Stimulated activated CD4-positive, alpha-beta T cell treated with anti-CD3 and anti-CD28 coated beads, Interleukin-12 subunit alpha, Interleukin-12 subunit beta, amount 100 ng/mL, for 4 hours (primary cell): ENCODE measurements around the gene QPRT.
"Not testable (repeated sequence)": the region's sequence is repeated elsewhere in the genome, so short reads cannot be mapped to it uniquely, and the experiment has no call there.

Source experiments
- DNase-seq: peaks from one replicate; pipeline ENCODE4 v3.0.0-alpha.2; 2020

QPRT gene

GRCh38 chr16:29663016-29663806, 15.8 kb upstream of the QPRT start, which contains the start of gene SPN:
Gene SPN, plus strand, starts transcription at chr16:29663247. Its CDS starts 482 bp downstream, at chr16:29663729.
- DNase-seq, result peak; percentile 19

DNA sequence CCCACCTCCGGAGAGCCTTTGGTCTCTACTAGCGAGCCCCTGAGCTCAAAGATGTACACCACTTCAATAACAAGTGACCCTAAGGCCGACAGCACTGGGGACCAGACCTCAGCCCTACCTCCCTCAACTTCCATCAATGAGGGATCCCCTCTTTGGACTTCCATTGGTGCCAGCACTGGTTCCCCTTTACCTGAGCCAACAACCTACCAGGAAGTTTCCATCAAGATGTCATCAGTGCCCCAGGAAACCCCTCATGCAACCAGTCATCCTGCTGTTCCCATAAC, 15.2 kb upstream of the QPRT start:
- peak; percentile 12 for DNase-seq

DNA sequence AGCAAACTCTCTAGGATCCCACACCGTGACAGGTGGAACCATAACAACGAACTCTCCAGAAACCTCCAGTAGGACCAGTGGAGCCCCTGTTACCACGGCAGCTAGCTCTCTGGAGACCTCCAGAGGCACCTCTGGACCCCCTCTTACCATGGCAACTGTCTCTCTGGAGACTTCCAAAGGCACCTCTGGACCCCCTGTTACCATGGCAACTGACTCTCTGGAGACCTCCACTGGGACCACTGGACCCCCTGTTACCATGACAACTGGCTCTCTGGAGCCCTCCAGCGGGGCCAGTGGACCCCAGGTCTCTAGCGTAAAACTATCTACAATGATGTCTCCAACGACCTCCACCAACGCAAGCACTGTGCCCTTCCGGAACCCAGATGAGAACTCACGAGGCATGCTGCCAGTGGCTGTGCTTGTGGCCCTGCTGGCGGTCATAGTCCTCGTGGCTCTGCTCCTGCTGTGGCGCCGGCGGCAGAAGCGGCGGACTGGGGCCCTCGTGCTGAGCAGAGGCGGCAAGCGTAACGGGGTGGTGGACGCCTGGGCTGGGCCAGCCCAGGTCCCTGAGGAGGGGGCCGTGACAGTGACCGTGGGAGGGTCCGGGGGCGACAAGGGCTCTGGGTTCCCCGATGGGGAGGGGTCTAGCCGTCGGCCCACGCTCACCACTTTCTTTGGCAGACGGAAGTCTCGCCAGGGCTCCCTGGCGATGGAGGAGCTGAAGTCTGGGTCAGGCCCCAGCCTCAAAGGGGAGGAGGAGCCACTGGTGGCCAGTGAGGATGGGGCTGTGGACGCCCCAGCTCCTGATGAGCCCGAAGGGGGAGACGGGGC, 14.7 kb upstream of the QPRT start:
- peak; percentile 39 for DNase-seq

DNA sequence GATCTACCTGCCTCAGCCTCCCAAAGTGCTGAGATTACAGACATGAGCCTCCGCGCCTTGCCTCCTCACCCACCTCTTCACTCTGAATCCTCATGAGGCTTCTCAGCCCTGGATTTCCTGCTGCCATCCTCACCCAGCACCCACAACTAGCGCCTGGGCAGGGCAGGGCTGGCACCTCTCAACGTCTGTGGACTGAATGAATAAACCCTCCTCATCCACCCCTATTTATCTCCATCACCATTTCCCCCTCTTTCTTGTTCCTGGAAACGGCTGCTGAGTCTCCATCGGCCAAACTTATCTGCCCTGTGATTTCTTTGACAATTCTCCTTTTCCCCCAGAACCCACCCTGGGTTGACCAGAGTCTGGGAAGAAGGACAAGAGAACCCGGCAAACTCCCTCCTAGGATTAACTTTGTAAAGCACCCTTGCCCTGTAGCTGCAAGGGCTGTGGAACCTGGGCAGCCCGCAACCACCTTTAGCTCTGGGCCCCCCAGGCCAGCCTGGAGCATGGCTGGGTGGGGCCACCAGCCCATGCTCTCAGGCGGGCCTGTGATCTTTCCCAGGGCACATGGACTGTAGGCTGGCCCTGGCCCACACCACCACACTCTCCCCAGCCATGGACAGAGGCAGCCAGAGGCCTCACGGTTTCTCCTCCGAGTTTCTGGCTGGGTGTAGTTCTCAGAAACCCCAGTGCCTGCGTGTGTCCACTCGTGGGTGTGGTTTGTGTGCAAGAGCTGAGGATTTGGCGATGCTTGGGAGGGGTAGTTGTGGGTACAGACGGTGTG, 13.5 kb upstream of the QPRT start:
- peak; percentile 18 for DNase-seq

DNA sequence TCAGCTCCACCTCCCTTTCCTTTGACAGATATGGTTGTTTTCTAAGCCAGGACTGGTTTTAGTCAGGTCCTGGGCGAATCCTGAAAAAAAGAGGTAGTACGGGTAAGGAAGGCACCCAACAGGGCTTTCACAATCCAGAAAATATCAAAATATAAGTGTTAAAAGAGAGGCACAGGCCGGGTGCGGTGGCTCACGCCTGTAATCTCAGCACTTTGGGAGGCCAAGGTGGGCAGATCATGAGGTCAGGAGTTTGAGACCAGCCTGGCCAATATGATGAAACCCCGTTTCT, 11.7 kb upstream of the QPRT start:
- not testable (repeated sequence) for DNase-seq

- no peak for DNase-seq
These were observed 11.2 kb upstream of the QPRT start for GRCh38 chr16:29667755-29668154.

DNA sequence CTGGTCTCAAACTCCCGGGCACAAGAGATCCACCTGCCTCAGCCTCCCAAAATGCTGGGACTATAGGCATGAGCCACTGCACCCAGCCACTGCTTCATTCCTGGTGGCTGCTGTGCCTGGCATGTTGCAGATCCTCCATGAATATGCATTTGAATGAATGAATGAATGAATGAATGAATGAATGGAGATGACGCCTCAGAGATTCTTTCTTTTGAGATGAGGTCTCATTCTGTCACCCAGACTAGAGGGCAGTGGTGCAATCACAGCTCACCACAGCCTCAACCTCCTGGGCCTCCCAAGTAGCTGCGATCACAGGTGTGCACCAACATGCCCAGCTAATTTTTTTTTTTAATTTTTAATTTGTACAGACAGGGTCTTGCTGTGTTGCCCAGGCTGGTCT, 10.7 kb upstream of the QPRT start:
- DNase-seq, result no peak

- DNase-seq, result no peak
These were observed 5.5 kb upstream of the QPRT start for GRCh38 chr16:29673501-29673900.

GRCh38 chr16:29674188-29674587, 4.8 kb upstream of the QPRT start:
- DNase-seq, result no peak

DNA sequence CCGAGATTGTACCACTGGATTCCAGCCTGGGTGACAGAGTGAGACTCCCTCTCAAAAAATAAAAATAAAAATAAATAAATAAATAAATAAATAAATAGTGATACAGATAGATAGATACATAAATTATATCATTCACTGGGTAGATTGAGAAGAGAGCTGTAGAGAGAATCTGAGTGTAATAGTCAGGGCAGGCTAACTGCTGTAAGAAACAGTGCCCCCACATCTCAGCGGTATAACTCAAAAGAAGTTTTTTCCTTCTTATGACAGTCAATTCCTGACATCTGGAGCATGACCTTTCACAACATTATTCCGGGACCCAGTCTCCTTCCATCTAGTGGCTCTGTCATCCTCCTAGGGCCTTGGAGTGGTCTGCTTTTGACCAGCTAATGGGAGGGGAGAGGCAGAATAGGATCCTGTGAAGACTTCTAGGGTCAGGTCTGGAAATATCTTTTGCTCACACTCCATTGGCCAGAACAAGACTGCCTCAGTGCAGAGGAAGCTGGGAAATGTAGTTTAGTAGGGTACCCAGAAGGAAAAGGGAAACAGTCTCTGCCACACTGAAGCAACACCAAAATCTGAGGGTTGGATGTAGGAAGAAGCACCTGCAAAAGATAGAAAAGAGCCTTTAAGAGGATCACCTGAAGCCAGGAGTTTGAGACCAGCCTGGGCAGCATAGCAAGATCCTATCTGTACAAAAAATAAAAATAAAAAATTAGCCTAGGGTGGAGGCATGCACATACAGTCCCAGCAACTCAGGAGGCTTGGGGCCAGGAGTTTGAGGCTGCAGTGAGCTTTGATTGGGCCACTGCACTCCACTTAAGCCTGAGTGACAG, 3.0 kb upstream of the QPRT start:
- no peak for DNase-seq

DNA sequence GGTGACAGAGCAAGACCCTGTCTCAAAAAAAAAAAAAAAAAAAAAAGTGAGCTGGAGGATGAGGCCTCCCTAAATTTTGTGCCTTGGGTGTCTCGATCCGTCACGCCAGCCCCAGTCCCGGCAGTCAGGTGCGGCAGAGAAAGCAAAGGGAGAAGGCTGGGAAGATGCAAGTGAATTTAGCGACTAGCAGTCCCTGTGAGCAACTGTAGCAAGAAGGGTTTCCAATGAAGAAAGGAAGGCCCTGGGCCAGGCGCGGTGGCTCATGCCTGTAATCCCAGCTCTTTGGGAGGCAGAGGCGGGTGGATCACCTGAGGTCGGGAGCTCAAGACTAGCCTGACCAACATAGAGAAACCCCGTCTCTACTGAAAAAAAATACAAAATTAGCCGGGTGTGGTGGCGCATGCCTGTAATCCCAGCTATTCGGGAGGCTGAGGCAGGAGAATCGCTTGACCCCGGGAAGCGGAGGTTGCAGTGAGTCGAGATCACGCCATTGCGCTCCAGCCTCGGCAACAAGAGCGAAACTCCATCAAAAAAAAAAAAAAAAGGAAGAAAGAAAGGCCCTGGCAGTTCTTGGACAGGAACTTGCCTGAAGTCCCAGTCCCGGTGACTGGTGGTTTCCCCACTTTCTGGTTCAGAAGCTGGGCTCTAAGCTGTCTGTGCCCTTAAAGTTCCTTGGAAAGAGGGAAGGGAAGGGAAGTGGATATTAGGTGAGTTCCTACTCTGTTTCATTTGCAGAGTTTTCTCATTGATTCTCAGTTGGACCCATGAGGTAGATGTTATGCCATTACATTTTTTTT, 1.8 kb upstream of the QPRT start:
- no peak for DNase-seq

DNA sequence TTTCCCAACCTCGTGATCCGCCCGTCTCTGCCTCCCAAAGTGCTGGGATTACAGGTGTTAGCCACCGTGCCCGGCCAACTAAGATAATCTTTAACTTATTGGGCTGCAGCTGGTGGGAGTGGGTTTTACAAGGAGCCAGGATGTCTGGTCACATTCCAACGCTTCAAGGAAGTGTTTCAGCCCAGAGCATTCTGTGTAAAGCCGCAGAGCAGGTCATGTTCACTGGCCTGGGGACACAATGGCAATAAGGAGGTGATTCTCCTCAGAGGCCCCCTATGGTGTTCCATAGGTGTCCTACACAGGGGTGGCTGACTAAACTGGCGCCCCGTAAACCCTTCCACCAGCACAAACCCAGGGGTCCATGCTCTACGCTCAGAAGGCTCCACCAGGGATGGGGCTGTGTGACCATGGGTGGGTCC, 1.2 kb downstream of the QPRT start:
- DNase-seq, result no peak

- no peak for DNase-seq
These were observed 4.6 kb downstream of the QPRT start for GRCh38 chr16:29683543-29684090.

- DNase-seq, result no peak
These were observed 5.7 kb downstream of the QPRT start for GRCh38 chr16:29684679-29685078.

DNA sequence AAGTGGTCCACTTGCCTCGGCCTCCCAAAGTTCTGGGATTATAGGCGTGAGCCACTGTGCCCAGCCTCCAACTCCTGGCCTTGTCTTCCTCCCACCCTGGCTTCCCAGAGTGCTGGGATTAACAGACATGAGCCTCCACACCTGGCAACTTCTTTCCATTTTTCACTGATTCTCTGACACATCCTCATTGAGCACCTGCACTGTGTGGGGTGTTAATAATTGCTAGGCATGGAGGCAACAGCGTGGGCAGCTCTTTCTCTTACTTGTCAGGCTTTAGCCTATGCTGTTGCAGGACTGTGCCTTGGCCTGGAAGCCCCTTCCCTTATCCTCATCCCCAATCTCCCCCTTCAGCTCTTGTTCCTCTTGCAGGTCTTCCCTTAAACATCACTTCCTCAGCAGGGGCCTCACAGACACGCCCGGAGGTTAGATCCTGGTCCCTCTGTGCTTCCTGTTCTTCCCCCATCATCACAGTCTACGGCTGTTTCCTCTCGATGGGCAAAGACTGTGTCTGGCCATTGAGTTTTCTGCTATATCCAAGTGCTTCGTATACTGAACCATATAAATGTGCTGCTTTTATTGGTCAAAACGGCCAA, 7.9 kb downstream of the QPRT start:
- no peak for DNase-seq

DNA sequence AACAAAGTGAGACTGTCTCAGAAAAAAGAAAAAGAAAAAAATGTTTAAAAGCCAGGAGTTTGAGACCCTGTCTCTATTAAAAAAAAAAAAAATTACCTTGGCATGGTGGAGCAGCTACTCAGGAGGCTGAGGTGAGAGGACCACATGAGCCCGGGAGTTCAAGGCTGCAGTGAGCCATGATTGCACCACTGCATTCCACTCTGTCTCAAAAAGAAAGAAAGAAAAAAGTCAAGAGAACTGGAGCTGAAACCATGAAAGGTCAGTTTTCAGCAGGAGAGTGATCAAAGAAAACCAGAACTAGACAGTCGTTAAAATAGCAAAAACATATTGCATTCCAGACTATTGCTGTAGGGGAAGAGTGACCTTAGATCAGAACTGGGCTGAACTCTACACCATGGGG, 8.8 kb downstream of the QPRT start:
- DNase-seq, result no peak

DNA sequence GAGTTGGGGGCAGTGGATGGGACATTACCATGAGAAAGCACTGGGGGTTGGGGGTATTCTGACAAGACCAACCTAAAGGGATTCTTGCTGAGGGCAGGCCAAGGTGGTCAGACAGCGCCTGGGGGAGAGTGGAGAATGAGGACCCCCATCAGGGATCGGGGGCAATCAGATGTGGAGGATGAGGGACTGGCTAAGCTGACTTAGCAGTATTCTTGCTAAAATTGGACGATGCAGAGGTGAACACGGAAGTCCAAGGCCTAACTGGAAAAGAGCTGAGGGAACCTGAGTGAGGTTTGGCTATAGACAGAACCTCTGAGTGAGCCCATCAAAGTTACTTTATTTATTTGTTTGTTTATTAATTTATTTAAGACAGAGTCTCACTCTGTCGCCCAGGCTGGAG, 9.2 kb downstream of the QPRT start:
- no peak for DNase-seq

DNA sequence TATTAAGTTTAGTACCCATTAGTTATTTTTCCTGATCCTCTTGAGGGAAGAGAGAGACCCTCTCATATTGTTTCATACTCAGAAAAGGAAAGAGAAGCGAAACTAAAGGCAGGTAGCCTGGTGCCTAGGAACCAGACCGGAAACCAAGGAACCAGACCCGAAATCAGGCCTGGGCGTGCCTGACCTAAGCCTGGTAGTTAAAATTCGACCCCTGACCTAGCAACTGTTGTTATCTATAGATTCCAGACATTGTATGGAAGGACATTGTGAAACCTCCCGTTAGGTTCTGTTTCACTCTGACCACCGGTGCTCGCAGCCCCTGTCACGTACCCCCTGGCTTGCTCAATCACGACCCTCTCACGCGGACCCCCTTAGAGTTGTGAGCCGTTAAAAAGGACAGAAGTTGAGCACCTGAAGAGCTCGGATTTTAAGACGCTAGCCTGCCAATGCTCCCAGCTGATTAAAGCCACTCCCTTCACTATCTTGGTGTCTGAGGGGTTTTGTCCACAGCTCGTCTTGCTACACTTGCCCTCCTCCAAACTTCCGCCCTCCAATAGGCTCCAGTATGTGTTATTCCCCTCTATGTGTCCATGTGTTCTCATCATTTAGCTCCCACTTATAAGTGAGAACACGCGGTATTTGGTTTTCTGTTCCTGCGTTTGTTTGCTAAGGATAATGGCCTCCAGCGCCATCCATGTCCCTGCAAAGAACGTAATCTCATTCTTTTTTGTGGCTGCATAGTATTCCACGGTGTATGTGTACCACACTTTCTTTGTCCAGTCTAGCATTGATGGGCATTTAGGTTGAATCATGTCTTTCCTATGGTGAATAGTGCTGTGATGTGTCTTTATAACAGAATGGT, 10.7 kb downstream of the QPRT start:
- not testable (repeated sequence) for DNase-seq

DNA sequence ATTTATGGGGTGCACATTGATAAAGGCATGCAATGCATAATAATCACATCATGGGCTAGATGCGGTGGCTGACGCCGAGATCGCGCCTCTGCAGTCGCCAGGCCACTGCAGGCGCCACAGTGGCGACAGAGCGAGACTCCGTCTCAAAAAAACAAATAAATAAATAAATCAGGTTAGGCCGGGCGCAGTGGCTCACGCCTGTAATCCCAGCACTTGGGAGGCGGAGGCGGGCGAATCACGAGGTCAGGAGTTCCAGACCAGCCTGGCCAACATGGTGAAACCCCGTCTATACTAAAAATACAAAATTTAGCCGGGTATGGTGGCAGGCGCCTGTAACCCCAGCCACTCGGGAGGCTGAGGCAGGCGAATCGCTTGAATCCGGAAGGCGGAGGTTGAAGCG, 13.6 kb downstream of the QPRT start:
- not testable (repeated sequence) for DNase-seq
